Kidney epithelial cell (primary cell): Measurements from ENCODE around the gene PLPPR1. TPM values are rescaled to one million over a fixed set of nuclear protein-coding genes. Genes with fewer than 3 reads are reported as not detected.

Experiments
- DNase-seq: peaks from one replicate; pipeline ENCODE4 v3.0.0-alpha.2; 2010; ENCODE audit warnings: low read depth
- H3K27me3 ChIP-seq: 2 replicates; pipeline ENCODE4 v1.6.0; 2011; ENCODE audit warnings: low read length; ENCODE audit not compliant: control insufficient read depth, insufficient read depth
- H3K36me3 ChIP-seq: 2 replicates; pipeline ENCODE4 v1.5.1; 2011; ENCODE audit warnings: low read length; ENCODE audit not compliant: control insufficient read depth, insufficient read depth
- H3K4me3 ChIP-seq: 2 replicates; pipeline ENCODE4 v1.5.1; 2011; ENCODE audit warnings: low read depth, mild to moderate bottlenecking, control low read depth, low read length
- CTCF ChIP-seq: IDR thresholded peaks from 2 replicates; pipeline ENCODE4 v1.5.1; 2011; ENCODE audit warnings: mild to moderate bottlenecking, moderate library complexity, low read length, control low read depth, inconsistent platforms; ENCODE audit not compliant: insufficient read depth, poor library complexity, severe bottlenecking
- total RNA-seq: library from RNA; depleted of rRNA; stranded (reverse); fragments of >200 nt; gene quantifications from 2 replicates; pipeline ENCODE4 v1.2.3, GENCODE V29; 2015

Gene PLPPR1
- total RNA-seq, 1 donor from 2014 or later, result 0.08 TPM

- no peak for DNase-seq
- H3K27me3 ChIP-seq, result no peaks in the 10 kb centered on the region
- no peaks in the 10 kb centered on the region for H3K36me3 ChIP-seq
- H3K4me3 ChIP-seq, result no peak overlapping the region
- no peak for TF ChIP-seq CTCF
Measured at GRCh38 chr9:101369884-101370531, 341.5 kb downstream of the PLPPR1 start.

DNA sequence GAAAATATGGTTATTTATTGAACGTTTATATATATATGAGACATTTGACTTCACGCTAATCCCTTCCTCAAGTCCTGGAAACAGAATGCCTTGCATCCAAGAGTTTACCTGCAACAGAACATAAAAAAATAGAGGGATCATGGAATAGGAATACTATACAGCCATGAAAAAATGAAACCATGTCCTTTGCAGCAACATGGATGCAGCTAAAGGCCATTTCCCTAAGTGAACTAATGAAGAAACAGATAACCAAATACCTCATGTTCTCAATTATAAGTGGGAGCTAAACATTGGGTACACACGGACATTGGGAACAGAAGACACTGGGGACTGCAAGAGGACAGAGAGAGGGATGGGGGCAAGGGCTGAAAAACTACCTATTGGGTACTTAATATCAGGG lies 343.3 kb downstream of the PLPPR1 start:
- no peaks in the 10 kb centered on the region for H3K36me3 ChIP-seq
- DNase-seq, result no peak
- H3K27me3 ChIP-seq, result no peaks in the 10 kb centered on the region
- no peak overlapping the region for H3K4me3 ChIP-seq
- no peak for TF ChIP-seq CTCF

GRCh38 chr9:101372327-101373118 lies 344.0 kb downstream of the PLPPR1 start:
- no peak overlapping the region for H3K4me3 ChIP-seq
- DNase-seq, result no peak
- no peaks in the 10 kb centered on the region for H3K36me3 ChIP-seq
- no peaks in the 10 kb centered on the region for H3K27me3 ChIP-seq
- no peak for TF ChIP-seq CTCF
